Measurements from ENCODE around the gene PRDX1.
"Not testable (repeated sequence)": the region's sequence is repeated elsewhere in the genome, so short reads cannot be mapped to it uniquely, and the experiment has no call there.

The PRDX1 gene

DNA sequence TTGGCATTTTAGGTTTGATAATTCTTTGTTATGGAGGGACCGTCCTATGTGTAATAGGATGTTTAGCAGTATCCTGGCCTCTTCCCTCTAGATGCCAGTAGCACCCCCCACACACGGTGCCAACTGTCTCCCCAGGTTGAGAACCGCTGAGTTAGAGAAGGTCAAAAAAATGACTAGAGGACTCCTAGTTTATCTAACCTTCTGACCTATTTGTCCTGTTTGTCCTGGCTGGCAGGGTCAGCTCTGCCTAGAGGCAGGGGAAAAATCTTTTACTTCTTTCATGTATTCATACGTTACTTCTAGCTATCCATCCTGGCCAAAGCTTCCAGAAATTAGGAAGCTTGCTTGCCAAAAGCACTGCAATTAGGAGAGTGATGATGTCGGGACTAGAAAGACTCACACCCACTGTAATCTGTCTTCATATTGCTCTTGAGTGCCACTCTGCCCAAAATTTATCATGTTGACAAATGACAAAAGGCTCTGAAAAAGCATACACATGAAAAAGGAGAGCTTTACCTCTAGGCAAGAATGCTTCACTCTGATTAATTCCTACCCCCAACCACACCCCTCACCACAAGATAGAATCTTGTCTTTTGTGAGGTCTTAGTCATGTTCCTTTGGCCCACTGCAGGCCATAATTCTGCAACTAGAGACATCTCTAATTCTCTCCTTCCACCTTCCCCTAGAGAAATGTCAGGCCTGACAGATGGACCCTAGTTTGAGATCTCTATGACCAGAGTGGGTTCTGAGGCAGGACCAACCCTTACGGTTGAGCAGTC, 14.5 kb upstream of the PRDX1 start:
- DNase-seq = no peak

DNA sequence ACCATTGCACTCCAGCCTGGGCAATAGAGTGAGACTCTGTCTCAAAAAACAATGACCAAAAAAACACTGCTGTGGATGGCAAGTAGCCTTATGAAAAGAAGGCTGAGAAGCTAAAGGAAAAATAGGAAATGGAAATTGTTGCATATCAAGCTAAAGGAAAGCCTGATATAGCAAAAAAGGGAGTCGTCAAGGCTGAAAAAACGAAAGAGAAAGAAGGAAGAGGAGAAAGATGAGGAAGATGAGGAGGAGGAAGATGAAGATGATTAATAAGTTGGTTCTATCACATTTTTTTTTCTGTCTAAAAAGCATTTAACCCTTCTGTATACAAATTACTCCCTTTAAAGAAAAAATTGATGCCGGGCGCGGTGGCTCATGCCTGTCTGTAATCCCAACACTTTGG, 10.2 kb upstream of the PRDX1 start:
- no peak for DNase-seq

DNA sequence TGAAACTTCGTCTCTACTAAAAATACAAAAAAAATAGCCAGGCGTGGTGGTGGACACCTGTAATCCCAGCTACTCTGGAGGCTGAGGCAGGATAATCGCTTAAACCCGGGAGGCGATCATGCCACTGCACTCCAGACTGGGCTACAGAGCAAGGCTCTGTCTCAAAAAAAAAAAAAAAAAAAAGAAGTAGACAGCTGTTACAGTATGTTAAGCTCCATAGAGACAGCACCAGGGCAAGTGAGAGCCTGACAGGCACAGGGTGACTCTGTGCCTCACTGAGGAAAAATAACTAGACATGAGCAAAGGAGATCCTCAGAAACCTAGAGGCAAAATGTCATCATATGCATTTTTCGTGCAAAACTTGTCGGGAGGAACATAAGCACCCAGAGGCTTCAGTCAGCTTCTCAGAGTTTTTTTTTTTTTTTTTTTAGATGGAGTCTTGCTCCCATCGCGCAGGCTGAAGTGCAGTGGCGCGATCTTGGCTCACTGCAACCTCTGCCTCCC, 9.0 kb upstream of the PRDX1 start:
- no peak for DNase-seq

DNA sequence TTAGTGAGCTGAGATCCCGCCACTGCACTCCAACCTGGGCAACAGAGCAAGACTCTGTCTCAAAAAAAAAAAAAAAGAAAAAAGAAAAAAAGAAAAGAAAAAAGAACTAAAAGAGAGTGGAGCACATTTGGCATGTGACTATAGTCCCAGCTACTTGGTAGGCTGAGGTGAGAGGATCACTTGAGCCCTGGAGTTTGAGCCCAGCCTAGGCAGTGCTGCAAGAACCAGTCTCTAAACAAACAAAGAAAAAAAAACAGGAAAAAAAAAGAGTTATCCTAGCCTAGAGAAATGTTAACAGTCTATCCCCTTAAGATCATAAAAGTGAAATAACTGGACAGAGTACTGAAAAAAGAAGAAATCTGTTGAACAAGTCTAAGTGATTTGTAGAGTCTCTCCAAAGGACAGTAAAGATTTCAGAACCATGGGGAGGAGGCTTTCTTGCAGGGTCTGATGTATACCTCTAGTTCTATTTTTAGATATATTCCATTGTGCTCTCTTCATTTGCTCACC, 4.5 kb upstream of the PRDX1 start:
- DNase-seq = no peak

DNA sequence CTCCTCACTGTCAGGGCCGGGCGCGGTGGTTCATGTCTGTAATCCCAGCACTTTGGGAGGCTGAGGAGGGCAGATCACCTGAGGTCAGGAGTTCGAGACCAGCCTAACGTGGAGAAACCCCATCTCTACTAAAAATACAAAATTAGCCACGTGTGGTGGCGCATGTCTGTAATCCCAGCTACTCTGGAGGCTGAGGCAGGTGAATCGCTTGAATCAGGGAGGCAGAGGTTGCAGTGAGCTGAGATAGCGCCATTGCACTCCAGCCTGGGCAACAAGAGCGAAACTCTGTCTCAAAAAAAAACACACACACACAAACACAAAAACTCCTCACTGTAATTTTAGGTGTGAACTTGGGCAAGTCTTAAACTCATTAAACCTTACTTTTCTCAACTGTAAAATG, 2.3 kb upstream of the PRDX1 start:
- DNase-seq = not testable (repeated sequence)

DNA sequence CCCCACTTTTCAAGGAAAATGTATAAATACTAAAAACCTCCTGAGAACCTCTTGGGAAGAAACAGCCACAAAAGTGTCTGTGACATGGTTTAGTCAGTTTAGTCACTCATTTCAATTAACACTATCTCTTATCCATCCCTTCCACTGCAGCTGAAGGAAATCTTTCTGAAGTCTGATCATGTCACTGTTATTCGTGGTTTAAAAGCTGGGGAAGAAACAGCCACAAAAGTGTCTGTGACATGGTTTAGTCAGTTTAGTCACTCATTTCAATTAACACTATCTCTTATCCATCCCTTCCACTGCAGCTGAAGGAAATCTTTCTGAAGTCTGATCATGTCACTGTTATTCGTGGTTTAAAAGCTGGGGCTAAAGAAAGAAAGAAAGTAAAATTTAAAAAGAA, 1.8 kb upstream of the PRDX1 start:
- not testable (repeated sequence) for DNase-seq

DNA sequence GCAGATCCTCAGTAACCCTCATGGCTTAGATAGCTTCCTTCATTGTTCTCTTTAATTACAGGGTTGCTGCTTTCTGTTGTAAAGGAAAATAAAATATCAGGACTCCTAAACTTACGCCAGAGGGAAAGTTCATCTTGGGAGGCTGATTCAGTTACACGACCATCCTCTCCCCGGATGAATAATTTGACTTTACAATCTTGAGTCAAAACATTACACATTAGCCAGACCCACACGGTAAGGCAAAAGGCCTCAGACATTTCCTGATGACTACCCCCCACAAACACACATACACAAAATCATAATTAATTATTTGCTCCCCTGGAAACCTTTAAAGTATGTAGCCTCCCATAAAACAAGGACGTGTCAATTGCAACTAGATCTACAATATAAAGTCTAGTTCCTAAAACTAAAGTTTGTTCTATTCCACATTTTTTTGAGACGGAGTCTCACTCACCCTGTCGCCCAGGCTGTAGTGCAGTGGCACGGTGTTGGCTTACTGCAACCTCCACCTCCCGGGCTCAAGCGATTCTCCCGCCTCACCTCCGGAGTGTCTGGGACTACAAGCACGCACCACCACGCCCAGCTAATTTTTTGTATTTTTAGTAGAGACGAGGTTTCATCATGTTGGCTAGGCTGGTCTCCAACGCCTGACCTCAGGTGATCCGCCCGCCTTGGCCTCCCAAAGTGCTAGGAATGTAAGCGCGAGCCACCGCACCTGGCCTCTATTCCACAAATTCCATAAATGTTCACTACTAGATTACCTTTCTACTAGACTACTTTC, 830 bp upstream of the PRDX1 start:
- no peak for DNase-seq

DNA sequence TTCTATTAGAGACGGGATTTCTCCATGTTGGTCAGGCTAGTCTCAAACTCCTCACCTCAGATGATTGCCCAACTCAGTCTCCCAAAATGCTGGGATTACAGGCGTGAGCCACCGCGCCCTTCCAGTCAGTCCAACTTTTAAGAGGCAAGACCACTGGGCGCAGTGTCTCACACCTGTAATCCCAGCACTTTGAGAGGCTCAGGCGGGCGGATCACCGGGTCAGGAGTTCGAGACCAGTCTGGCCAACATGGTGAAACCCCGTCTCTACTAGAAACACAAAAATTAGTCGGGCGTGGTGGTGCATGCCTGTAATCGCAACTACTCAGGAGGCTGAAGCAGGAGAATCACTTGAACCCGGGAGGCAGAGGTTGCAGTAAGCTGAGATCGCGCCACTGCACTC, 1.9 kb downstream of the PRDX1 start:
- DNase-seq = not testable (repeated sequence)

DNA sequence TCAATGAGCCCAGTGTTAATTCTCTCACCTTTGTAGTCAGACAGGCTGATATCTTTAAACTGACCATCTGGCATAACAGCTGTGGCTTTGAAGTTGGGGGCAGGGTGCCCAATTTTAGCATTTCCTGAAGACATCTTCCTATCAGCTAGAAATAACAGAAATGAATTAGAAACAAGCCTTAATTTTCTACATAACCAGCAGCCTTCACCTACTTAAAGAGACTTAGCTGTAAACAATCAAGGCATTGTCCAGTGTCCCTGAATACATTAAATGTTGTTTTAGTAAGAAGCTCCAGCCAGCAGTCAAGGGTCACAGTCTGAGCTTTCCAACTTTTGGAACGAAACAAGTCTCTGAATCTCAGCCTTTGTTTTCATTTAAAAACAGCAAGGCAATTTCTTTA, 2.8 kb downstream of the PRDX1 start:
- no peak for DNase-seq

DNA sequence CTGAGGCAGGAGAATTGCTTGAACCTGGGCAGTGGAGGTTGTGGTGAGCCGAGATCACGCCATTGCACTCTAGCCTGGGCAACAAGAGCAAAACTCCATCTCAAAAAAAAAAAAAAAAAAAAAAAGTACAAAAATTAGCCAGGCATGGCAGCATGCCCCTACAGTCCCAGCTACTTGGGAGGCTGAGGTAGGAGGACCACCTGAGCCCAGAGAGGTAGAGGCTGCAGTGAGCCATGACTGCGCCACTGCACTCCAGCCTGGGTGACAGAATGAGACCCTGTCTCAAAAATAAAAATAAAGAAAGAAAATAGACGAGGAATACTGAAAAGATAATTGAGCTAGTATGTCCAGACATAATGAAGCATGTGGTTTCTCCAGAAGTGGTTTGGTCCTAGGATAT, 3.3 kb downstream of the PRDX1 start:
- not testable (repeated sequence) for DNase-seq

DNA sequence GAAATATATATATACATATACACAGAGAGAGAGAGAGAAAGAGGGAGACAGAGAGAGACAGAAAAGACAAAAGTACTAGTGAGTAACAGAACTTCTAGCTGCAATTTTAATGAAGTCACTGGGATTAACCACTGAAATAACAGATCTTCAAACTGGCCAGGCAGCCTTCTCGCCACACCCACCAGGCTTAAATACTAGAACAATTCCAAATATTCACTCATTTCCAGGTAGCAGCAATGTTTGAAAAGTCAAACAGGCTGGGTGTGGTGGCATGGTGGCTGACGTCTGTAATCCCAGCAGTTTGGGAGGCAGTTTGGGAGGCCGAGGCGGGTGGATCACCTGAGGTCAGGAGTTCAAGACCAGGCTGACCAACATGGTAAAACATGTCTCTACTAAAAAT, 5.2 kb downstream of the PRDX1 start:
- no peak for DNase-seq

DNA sequence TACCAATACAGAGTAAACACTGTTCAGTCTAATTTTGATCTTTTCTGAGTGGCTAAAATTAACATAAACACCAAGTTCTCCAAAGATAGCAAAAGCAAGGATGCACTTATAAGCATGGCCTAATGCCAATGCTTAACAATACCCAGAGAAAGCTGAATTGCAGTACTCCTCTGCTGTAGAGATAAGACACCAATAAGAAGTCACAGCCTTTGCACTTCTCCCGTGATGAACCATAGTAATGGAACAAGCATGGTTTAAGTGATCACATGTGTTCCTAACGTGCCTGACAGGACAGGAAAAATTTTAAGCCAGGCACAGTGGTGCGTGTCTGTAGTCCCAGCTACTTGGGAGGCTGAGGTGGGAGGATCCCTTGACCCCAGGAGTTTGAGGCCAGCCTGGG, 5.6 kb downstream of the PRDX1 start:
- DNase-seq = no peak

DNA sequence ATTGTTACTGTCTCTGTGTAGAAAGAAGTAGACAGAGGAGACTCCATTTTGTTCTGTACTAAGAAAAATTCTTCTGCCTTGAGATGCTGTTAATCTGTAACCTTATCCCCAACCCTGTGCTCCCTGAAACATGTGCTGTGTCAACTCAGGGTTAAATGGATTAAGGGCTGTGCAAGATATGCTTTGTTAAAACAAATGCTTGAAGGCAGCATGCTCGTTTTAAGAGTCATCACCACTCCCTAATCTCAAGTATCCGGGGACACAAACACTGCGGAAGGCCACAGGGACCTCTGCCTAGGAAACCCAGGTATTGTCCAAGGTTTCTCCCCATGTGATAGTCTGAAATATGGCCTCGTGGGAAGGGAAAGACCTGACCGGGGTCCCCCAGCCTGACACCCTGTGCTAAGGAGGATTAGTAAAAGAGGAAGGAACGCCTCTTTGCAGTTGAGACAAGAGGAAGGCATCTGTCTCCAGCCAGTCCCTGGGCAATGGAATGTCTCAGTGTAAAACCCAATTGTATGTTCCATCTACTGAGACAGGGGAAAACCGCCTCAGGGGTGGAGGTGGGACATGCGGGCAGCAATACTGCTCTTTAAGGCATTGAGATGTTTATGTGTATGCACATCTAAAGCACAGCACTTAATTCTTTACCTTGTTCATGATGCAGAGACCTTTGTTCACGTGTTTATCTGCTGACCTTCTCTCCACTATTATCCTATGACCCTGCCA, 8.0 kb downstream of the PRDX1 start:
- not testable (repeated sequence) for DNase-seq

DNA sequence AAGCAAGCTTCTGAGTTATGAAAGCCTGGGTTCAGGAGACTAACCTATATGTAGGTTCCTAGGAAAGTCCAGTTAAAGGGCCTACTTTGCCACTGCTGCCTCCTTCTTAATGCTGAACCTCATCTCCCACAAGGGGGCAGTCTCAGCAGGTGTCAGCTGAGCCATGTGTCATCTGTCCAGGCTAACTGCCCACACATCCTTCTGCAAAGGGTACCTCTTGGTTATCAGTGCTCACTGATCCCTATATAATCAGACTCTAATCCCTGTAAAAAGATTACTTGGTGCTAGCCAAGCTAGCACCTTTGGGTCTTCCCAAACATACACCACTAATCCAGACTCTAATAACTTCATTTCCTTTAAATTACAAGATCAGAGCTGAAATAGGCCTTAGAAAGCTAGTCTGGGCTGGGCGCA, 9.0 kb downstream of the PRDX1 start:
- peak; percentile 40 for DNase-seq

DNA sequence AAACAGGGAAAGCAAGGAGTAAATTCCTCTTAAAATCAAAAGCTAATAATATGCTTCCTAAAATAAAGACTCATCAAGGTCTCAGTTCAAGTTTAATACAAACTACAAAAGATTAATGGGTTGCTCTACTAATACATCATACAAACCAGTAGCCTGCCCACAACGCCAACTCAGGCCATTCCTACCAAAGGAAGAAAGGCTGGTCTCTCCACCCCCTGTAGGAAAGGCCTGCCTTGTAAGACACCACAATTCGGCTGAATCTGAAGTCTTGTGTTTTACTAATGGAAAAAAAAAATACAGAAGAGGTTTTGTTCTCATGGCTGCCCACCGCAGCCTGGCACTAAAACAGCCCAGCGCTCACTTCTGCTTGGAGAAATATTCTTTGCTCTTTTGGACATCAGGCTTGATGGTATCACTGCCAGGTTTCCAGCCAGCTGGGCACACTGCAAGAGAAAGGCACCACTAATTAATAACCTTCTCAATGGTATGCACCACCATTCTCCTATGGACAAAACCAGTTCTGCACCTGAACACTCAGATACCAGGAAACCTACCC, 10.6 kb downstream of the PRDX1 start:
- DNase-seq = no peak

DNA sequence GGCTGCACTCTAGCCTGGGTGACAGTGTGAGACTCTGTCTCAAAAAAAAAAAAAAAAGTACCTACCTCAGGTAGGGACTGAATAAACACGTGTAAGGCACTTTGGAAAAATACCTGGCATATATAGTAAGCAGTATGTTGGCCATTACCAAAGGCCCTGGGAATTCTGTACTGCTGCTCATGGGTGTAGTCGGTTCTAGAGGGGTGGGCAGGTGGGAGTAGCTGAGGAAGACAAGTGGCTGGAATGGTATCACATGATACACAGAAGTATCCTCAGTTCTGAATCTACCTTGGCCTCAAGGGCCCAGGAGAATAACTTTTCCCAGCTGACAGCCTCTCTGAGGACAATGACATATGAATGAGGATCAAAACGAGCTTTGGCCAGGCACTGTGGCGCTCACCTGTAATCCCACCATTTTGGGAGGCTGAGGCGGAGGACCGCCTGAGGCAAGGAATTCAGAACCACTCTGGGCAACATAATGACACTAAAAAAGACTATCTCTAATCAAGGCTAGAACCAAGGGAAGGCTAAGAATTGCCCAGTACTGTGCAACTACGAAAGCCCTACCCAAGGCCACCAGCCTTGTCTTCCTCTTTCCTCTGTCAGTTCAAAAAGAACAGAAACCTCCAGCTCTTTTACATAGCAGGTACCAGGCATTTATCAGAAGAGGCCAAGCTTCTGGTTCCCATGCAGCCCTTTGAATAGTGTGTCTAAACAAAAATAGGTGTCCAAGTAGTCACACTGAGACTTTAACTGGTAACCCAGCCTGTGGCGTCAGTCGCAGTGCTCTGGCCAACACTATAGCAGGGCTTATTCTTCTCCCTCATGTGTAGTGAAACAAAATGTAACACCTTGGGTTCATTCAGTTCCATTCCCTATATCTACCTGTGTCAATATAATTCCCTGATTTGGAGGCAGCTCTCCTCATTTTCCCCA, 11.4 kb downstream of the PRDX1 start:
- no peak for DNase-seq

DNA sequence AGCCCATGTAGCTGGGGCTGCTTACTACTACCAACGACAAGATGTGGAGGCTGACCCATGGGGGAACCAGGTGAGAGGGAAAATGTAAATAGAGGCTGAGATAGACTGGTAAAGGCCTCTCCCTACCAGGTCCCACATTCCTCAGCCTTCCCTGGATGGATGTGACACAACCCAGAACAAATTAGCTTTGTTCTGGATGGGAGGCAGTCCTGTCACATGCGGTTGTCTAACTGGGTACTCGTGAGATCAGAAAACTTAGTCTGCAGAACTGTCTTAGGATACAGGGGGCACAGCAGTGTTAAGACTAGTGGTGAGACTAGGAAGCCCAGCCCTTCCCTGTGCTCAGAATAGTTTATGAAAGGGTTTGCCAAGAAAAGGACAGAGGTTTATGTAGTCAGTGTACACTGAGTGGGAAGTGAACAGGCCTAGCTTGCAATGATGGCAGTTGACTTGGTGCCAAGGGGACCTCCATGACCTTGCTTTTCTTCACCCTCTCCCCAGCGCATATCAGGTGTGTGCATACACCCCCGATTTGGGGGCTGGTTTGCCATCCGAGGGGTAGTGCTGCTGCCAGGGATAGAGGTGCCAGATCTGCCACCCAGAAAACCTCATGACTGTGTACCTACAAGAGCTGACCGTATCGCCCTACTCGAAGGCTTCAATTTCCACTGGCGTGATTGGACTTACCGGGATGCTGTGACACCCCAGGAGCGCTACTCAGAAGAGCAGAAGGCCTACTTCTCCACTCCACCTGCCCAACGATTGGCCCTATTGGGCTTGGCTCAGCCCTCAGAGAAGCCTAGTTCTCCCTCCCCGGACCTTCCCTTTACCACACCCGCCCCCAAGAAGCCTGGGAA, 13.2 kb downstream of the PRDX1 start:
- DNase-seq = no peak

DNA sequence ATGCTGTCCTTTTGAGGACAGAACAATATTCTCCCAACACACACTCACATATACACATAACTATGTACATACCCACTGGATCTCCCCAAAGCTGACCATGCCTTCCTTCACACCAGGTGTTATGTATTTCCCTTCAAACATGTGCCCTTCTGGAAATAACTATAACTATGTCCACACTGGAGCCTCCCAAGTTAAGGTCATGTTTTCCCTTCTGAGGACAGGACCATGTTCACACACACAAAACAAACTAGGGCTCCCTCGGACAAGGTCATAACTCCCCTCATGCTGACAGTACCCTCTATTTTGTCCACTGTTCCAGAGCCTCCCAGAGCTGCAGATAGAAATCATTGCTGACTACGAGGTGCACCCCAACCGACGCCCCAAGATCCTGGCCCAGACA, 13.8 kb downstream of the PRDX1 start:
- no peak for DNase-seq

DNA sequence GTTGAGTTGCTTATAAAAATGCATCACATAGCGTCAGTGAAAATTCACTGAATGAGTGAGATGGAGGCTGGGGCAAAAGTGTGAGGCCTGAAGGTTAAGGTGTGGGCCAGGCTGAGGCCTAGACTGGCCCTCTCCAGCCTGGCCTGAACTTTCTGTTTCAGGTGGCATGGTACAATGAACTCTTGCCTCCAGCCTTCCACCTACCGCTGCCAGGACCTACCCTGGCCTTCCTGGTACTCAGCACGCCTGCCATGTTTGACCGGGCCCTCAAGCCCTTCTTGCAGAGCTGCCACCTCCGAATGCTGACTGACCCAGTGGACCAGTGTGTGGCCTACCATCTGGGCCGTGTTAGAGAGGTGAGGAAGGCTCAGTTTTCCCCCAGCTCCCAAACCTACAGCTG, 14.5 kb downstream of the PRDX1 start:
- DNase-seq = no peak

DNA sequence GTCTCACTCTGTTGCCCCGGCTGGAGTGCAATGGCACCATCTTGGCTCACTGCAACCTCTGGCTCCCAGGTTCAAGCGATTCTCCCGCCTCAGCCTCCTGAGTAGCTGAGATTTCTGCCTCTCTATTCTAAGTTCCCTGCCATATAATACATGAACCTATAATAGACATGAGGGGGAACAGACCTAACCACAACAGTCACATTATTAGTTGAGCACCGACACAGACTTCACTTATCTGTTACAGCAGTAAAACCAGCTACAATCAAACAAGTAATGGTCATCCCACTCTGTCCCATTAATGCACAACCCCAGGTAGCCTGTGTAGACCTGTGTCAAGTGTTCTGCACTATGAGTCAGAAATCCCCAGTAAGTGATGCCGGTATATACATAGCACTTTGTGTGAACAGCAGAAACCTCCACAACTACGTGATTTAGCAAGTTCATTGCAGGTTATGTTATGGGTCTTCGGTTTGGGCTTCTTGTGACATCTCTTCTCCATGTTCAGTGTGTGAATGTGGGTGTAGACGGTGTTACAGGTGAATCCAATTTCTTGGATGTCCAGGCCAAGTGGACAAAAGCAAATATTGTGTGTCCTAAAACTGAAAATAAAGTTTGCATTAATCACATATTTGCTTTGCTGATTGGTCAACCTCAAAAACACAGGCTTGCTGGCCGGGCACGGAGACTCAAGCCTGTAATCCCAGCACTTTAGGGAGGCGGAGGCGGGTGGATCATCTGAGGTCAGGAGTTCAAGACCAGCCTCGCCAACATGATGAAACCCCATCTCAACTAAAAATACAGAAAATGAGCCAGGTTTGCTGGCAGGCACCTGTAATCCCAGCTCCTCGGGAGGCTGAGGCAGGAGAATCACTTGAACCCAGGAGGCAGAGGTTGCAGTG, 18.0 kb downstream of the PRDX1 start:
- no peak for DNase-seq
